HepG2 (cell line): ENCODE data around the gene UBALD1. TPM values are rescaled to one million over a fixed set of nuclear protein-coding genes. Genes with fewer than 3 reads are reported as not detected.

ENCODE experiments used
- NFATC3 ChIP-seq: sonication (generic); formaldehyde crosslinking; IDR thresholded peaks from 2 replicates; pipeline ENCODE4 v1.5.1; 2020; ENCODE audit warnings: mild to moderate bottlenecking, missing genetic modification reagents
- ZMYM2 ChIP-seq: sonication (generic); formaldehyde crosslinking; IDR thresholded peaks from 2 replicates; pipeline ENCODE4 v1.8.0; 2022; ENCODE audit warnings: mild to moderate bottlenecking, missing genetic modification reagents
- ZNF367 ChIP-seq: sonication (generic); formaldehyde crosslinking; IDR thresholded peaks from 2 replicates; pipeline ENCODE4 v1.4.0; 2020; ENCODE audit warnings: missing genetic modification reagents, borderline replicate concordance
- ZNF782 ChIP-seq: sonication (generic); formaldehyde crosslinking; IDR thresholded peaks from 2 replicates; pipeline ENCODE4 v1.4.0; 2020; ENCODE audit warnings: missing genetic modification reagents, mild to moderate bottlenecking, borderline replicate concordance
- ZSCAN29 ChIP-seq: sonication (generic); formaldehyde crosslinking; conservative IDR thresholded peaks from 2 replicates; pipeline ENCODE4 v1.4.0; 2020; ENCODE audit warnings: mild to moderate bottlenecking, missing genetic modification reagents
- polyA plus RNA-seq, 8 experiments: library from polyadenylated mRNA; depleted of rRNA in 3 of 8; stranded (reverse) in 7 of 8; unstranded in 1 of 8; fragments of >200 nt; fragmentation: Illumina TruSeq in 4 of 8; extraction: Trizol in 4 of 8; gene quantifications; 2 replicates each; pipeline versions ENCODE4 v1.2.1 to v1.2.3, GENCODE V29; 2011 to 2016; ENCODE audit warnings: low read depth in 4 of 8, missing spikeins in 1 of 8, mixed read lengths in 1 of 8; ENCODE audit not compliant: insufficient read depth in 1 of 8
- total RNA-seq, 5 experiments: library from RNA; depleted of rRNA; stranded (reverse); fragments of >200 nt; fragmentation: Illumina TruSeq; extraction: Trizol; gene quantifications; 2 replicates each; pipeline ENCODE4 v1.2.3, GENCODE V29; 2016; ENCODE audit warnings: low read depth in 1 of 5
- TF ChIP-seq, protein P1 (sequence below): IDR thresholded peaks from 2 replicates; pipeline ENCODE4 v1.6.1; 2016; ENCODE audit warnings: low read depth, missing genetic modification reagents, missing compliant biosample characterization
- TF ChIP-seq, protein P2 (sequence below): IDR thresholded peaks from 2 replicates; pipeline ENCODE4 v1.6.1; 2016; ENCODE audit warnings: missing compliant biosample characterization, missing genetic modification reagents, borderline replicate concordance
- TF ChIP-seq, protein P3 (sequence below): sonication (generic); formaldehyde crosslinking; IDR thresholded peaks from 2 replicates; pipeline ENCODE4 v1.8.0; 2022; ENCODE audit warnings: missing genetic modification reagents, mild to moderate bottlenecking, inconsistent platforms, borderline replicate concordance
- TF ChIP-seq, protein P4 (sequence below): sonication (generic); formaldehyde crosslinking; IDR thresholded peaks from 2 replicates; pipeline ENCODE4 v1.5.1; 2020; ENCODE audit warnings: missing genetic modification reagents, mild to moderate bottlenecking, borderline replicate concordance
- TF ChIP-seq, protein P5 (sequence below): sonication (generic); formaldehyde crosslinking; conservative IDR thresholded peaks from 2 replicates; pipeline ENCODE4 v1.4.0; 2020; ENCODE audit warnings: missing genetic modification reagents
- TF ChIP-seq, protein P6 (sequence below): sonication (generic); formaldehyde crosslinking; IDR thresholded peaks from 2 replicates; pipeline ENCODE4 v1.5.0; 2020; ENCODE audit warnings: missing genetic modification reagents
- TF ChIP-seq, protein P7 (sequence below): sonication (generic); formaldehyde crosslinking; IDR thresholded peaks from 2 replicates; pipeline ENCODE4 v1.4.0; 2020; ENCODE audit warnings: mild to moderate bottlenecking, missing genetic modification reagents

The UBALD1 gene
- total and polyA plus RNA-seq, 2 of the 13 experiments (the other 11 are each of a cell fraction or from before 2014, with no cell fraction given), result 6.8 to 12.3 TPM

DNA sequence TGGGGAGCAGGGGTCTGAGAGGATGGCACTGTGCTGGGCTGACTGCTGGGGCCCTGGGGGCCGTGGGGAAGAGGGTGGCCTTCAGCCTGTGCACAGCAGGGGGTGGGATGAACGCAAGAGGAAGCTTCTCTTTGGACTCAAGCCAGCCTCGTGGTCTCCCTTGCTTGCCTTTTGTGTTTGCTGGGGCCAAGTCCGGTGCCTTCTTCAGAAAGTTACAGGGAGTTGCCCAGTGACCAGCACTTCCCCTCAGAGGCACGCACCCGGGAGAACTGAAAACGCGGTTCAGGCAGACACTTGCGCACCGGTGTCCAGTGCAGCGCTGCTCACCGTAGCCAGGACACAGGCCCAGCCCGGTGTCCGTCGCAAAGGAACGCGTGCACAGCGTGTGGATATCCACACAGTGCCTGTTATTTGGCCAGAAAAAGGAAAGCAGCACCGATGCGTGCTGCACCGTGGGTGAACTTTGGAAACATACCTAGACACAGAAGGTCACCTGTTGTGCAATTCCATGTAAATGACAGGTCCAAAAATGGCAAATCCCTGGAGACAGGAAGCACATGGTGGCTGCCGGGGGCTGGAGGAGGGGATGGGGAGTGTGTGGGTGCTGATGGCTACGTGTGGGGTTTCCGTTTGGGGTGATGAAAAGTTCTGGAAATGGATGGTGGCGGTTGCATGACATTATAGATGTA is 49.2 kb upstream of the UBALD1 start (continued):
- TF ChIP-seq, protein P1, sequence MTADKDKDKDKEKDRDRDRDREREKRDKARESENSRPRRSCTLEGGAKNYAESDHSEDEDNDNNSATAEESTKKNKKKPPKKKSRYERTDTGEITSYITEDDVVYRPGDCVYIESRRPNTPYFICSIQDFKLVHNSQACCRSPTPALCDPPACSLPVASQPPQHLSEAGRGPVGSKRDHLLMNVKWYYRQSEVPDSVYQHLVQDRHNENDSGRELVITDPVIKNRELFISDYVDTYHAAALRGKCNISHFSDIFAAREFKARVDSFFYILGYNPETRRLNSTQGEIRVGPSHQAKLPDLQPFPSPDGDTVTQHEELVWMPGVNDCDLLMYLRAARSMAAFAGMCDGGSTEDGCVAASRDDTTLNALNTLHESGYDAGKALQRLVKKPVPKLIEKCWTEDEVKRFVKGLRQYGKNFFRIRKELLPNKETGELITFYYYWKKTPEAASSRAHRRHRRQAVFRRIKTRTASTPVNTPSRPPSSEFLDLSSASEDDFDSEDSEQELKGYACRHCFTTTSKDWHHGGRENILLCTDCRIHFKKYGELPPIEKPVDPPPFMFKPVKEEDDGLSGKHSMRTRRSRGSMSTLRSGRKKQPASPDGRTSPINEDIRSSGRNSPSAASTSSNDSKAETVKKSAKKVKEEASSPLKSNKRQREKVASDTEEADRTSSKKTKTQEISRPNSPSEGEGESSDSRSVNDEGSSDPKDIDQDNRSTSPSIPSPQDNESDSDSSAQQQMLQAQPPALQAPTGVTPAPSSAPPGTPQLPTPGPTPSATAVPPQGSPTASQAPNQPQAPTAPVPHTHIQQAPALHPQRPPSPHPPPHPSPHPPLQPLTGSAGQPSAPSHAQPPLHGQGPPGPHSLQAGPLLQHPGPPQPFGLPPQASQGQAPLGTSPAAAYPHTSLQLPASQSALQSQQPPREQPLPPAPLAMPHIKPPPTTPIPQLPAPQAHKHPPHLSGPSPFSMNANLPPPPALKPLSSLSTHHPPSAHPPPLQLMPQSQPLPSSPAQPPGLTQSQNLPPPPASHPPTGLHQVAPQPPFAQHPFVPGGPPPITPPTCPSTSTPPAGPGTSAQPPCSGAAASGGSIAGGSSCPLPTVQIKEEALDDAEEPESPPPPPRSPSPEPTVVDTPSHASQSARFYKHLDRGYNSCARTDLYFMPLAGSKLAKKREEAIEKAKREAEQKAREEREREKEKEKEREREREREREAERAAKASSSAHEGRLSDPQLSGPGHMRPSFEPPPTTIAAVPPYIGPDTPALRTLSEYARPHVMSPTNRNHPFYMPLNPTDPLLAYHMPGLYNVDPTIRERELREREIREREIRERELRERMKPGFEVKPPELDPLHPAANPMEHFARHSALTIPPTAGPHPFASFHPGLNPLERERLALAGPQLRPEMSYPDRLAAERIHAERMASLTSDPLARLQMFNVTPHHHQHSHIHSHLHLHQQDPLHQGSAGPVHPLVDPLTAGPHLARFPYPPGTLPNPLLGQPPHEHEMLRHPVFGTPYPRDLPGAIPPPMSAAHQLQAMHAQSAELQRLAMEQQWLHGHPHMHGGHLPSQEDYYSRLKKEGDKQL (CRISPR knock-in tag), result peak; percentile 66
- TF ChIP-seq ZMYM2 (peak; percentile 87), ZSCAN29 (CRISPR knock-in tag) (no peak), ZNF782 (CRISPR knock-in tag) (no peak), NFATC3 (peak; percentile 90; the same call in 1 of the 2 replicates), ZNF367 (CRISPR knock-in tag) (peak; percentile 59; the same call in 1 of the 2 replicates)
- TF ChIP-seq, protein P2, sequence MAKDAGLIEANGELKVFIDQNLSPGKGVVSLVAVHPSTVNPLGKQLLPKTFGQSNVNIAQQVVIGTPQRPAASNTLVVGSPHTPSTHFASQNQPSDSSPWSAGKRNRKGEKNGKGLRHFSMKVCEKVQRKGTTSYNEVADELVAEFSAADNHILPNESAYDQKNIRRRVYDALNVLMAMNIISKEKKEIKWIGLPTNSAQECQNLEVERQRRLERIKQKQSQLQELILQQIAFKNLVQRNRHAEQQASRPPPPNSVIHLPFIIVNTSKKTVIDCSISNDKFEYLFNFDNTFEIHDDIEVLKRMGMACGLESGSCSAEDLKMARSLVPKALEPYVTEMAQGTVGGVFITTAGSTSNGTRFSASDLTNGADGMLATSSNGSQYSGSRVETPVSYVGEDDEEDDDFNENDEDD, result peak; percentile 86; the same call in 1 of the 2 replicates
- TF ChIP-seq, protein P3, sequence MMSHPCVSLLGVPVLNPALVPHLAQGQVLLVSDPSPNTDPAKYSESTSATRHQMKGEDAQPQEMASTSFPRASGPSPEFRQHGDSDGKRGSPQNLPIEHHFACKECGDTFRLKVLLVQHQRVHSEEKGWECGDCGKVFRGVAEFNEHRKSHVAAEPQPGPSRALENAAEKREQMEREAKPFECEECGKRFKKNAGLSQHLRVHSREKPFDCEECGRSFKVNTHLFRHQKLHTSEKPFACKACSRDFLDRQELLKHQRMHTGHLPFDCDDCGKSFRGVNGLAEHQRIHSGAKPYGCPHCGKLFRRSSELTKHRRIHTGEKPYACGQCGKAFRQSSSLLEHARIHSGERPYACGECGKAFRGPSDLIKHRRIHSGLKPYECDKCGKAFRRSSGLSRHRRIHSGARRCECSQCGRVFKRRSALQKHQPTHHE, result peak; percentile 97
- TF ChIP-seq, protein P4, sequence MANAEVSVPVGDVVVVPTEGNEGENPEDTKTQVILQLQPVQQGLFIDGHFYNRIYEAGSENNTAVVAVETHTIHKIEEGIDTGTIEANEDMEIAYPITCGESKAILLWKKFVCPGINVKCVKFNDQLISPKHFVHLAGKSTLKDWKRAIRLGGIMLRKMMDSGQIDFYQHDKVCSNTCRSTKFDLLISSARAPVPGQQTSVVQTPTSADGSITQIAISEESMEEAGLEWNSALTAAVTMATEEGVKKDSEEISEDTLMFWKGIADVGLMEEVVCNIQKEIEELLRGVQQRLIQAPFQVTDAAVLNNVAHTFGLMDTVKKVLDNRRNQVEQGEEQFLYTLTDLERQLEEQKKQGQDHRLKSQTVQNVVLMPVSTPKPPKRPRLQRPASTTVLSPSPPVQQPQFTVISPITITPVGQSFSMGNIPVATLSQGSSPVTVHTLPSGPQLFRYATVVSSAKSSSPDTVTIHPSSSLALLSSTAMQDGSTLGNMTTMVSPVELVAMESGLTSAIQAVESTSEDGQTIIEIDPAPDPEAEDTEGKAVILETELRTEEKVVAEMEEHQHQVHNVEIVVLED (CRISPR knock-in tag), result peak; percentile 79
- TF ChIP-seq, protein P5, sequence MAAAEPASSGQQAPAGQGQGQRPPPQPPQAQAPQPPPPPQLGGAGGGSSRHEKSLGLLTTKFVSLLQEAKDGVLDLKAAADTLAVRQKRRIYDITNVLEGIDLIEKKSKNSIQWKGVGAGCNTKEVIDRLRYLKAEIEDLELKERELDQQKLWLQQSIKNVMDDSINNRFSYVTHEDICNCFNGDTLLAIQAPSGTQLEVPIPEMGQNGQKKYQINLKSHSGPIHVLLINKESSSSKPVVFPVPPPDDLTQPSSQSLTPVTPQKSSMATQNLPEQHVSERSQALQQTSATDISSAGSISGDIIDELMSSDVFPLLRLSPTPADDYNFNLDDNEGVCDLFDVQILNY (CRISPR knock-in tag), result no peak
- TF ChIP-seq, protein P6, sequence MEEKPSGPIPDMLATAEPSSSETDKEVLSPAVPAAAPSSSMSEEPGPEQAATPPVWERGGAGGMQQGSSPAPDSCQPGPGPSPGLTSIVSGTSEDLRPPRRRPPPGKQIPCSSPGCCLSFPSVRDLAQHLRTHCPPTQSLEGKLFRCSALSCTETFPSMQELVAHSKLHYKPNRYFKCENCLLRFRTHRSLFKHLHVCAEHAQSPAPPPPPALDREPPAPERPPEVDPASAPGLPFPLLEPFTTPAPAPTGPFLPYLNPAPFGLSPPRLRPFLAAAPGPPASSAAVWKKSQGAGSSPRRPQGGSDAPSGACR (CRISPR knock-in tag), result peak; percentile 80; the same call in 1 of the 2 replicates
- TF ChIP-seq, protein P7, sequence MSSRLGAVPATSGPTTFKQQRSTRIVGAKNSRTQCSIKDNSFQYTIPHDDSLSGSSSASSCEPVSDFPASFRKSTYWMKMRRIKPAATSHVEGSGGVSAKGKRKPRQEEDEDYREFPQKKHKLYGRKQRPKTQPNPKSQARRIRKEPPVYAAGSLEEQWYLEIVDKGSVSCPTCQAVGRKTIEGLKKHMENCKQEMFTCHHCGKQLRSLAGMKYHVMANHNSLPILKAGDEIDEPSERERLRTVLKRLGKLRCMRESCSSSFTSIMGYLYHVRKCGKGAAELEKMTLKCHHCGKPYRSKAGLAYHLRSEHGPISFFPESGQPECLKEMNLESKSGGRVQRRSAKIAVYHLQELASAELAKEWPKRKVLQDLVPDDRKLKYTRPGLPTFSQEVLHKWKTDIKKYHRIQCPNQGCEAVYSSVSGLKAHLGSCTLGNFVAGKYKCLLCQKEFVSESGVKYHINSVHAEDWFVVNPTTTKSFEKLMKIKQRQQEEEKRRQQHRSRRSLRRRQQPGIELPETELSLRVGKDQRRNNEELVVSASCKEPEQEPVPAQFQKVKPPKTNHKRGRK (CRISPR knock-in tag), result peak; percentile 75; the same call in 1 of the 2 replicates
